Measurements from ENCODE around the gene CPSF2. TPM values are rescaled to one million over a fixed set of nuclear protein-coding genes. Genes with fewer than 3 reads are reported as not detected.

Gene CPSF2
- polyA plus RNA-seq, 3 donors from 2014 or later, result 19.2 to 38.2 (median 26.8) TPM

- Mint-ChIP-seq H3K36me3 (peaks cover 4 to 10% (median 4%) of the 10 kb centered on the region in 3 donors), H3K27ac (peak overlapping the region; percentile 97 to 100 (median 100)), H3K4me1 (peaks cover 42 to 65% of the 10 kb centered on the region in 2 donors), H3K27me3 (ENCODE audit: low read depth in 3 of 3) (peaks cover 1 to 16% (median 3%) of the 10 kb centered on the region in 3 donors), H3K4me3 (peak overlapping the region; percentile 96 to 100 (median 99)), H3K9me3 (no peaks in the 10 kb centered on the region)
- no peak for DNase-seq
Measured at GRCh38 chr14:92122351-92122677, 545 bp downstream of the CPSF2 start.

- Mint-ChIP-seq H3K27me3 (ENCODE audit: low read depth in 3 of 3) (peaks cover 1 to 16% (median 3%) of the 10 kb centered on the region in 3 donors), H3K9me3 (no peaks in the 10 kb centered on the region), H3K27ac (peak overlapping the region; percentile 97 to 100 (median 100)), H3K36me3 (peaks cover 8 to 13% (median 9%) of the 10 kb centered on the region in 3 donors), H3K4me1 (peaks cover 43 to 69% of the 10 kb centered on the region in 2 donors), H3K4me3 (peak overlapping the region; percentile 96 to 100 (median 99))
- no peak for DNase-seq
Measured at GRCh38 chr14:92122761-92123160, 992 bp downstream of the CPSF2 start.

GRCh38 chr14:92134456-92134855 lies 12.7 kb downstream of the CPSF2 start:
- Mint-ChIP-seq H3K4me1 (peaks cover 3 to 7% of the 10 kb centered on the region in 2 donors), H3K4me3 (no peak overlapping the region), H3K27ac (peak overlapping the region in 1 of 6 donors; percentile 19), H3K27me3 (ENCODE audit: low read depth in 3 of 3) (peaks cover 0 to 1% (median 0%) of the 10 kb centered on the region in 3 donors), H3K36me3 (peaks cover 28 to 38% (median 29%) of the 10 kb centered on the region in 3 donors), H3K9me3 (peaks cover 0 to 1% (median 0%) of the 10 kb centered on the region in 6 donors)
- DNase-seq, result no peak

- H3K36me3 Mint-ChIP-seq, result peaks cover 28 to 34% (median 29%) of the 10 kb centered on the region in 3 donors
- H3K27me3 Mint-ChIP-seq (ENCODE audit: low read depth in 3 of 3), result peaks cover 0 to 1% (median 0%) of the 10 kb centered on the region in 3 donors
- H3K4me1 Mint-ChIP-seq, result peaks cover 3 to 7% of the 10 kb centered on the region in 2 donors
- H3K9me3 Mint-ChIP-seq, result peaks cover 0 to 1% (median 0%) of the 10 kb centered on the region in 6 donors
- H3K27ac Mint-ChIP-seq, result no peak overlapping the region
- no peak overlapping the region for H3K4me3 Mint-ChIP-seq
- DNase-seq, result peak in 2 of 3 donors; percentile 6 to 14
Measured at GRCh38 chr14:92135269-92135668, 13.5 kb downstream of the CPSF2 start.

- Mint-ChIP-seq H3K9me3 (no peaks in the 10 kb centered on the region), H3K27ac (no peak overlapping the region), H3K36me3 (peaks cover 31 to 38% (median 37%) of the 10 kb centered on the region in 3 donors), H3K4me1 (peaks cover 0 to 11% of the 10 kb centered on the region in 2 donors), H3K27me3 (ENCODE audit: low read depth in 3 of 3) (no peaks in the 10 kb centered on the region), H3K4me3 (no peak overlapping the region)
- no peak for DNase-seq
Measured at GRCh38 chr14:92143309-92143708, 21.5 kb downstream of the CPSF2 start.

GRCh38 chr14:92143962-92144361 lies 22.2 kb downstream of the CPSF2 start:
- Mint-ChIP-seq H3K9me3 (no peaks in the 10 kb centered on the region), H3K4me1 (peaks cover 0 to 11% of the 10 kb centered on the region in 2 donors), H3K27ac (peak overlapping the region in 1 of 6 donors; percentile 12), H3K36me3 (peaks cover 33 to 40% (median 37%) of the 10 kb centered on the region in 3 donors), H3K4me3 (no peak overlapping the region), H3K27me3 (ENCODE audit: low read depth in 3 of 3) (no peaks in the 10 kb centered on the region)
- no peak for DNase-seq

- peak overlapping the region in 1 of 6 donors; percentile 25 for H3K27ac Mint-ChIP-seq
- no peaks in the 10 kb centered on the region for H3K9me3 Mint-ChIP-seq
- H3K4me1 Mint-ChIP-seq, result peaks cover 0 to 11% of the 10 kb centered on the region in 2 donors
- H3K27me3 Mint-ChIP-seq (ENCODE audit: low read depth in 3 of 3), result no peaks in the 10 kb centered on the region
- H3K4me3 Mint-ChIP-seq, result no peak overlapping the region
- no peak for DNase-seq
- H3K36me3 Mint-ChIP-seq, result peaks cover 33 to 44% (median 37%) of the 10 kb centered on the region in 3 donors
Measured at GRCh38 chr14:92144708-92145107, 22.9 kb downstream of the CPSF2 start.

- no peak overlapping the region for H3K27ac Mint-ChIP-seq
- no peaks in the 10 kb centered on the region for H3K27me3 Mint-ChIP-seq (ENCODE audit: low read depth in 3 of 3)
- no peaks in the 10 kb centered on the region for H3K9me3 Mint-ChIP-seq
- DNase-seq, result no peak
- peaks cover 19 to 53% (median 27%) of the 10 kb centered on the region in 3 donors for H3K36me3 Mint-ChIP-seq
- peaks cover 1 to 6% of the 10 kb centered on the region in 2 donors for H3K4me1 Mint-ChIP-seq
- H3K4me3 Mint-ChIP-seq, result no peak overlapping the region
Measured at GRCh38 chr14:92153581-92153980, 31.8 kb downstream of the CPSF2 start.

GRCh38 chr14:92154283-92154942 lies 32.6 kb downstream of the CPSF2 start:
- no peak overlapping the region for H3K4me3 Mint-ChIP-seq
- no peaks in the 10 kb centered on the region for H3K9me3 Mint-ChIP-seq
- H3K36me3 Mint-ChIP-seq, result peaks cover 19 to 54% (median 27%) of the 10 kb centered on the region in 3 donors
- no peak overlapping the region for H3K27ac Mint-ChIP-seq
- H3K4me1 Mint-ChIP-seq, result peaks cover 1 to 6% of the 10 kb centered on the region in 2 donors
- no peaks in the 10 kb centered on the region for H3K27me3 Mint-ChIP-seq (ENCODE audit: low read depth in 3 of 3)
- DNase-seq, result no peak

- H3K36me3 Mint-ChIP-seq, result peaks cover 33 to 71% (median 56%) of the 10 kb centered on the region in 3 donors
- no peaks in the 10 kb centered on the region for H3K9me3 Mint-ChIP-seq
- DNase-seq, result no peak
- peak overlapping the region in 3 of 6 donors; percentile 13 to 33 (median 24) for H3K27ac Mint-ChIP-seq
- H3K4me1 Mint-ChIP-seq, result no peaks in the 10 kb centered on the region
- H3K27me3 Mint-ChIP-seq (ENCODE audit: low read depth in 3 of 3), result no peaks in the 10 kb centered on the region
- H3K4me3 Mint-ChIP-seq, result no peak overlapping the region
Measured at GRCh38 chr14:92160619-92161018, 38.9 kb downstream of the CPSF2 start.

- Mint-ChIP-seq H3K36me3 (peaks cover 32 to 64% (median 53%) of the 10 kb centered on the region in 3 donors), H3K4me3 (no peak overlapping the region), H3K4me1 (no peaks in the 10 kb centered on the region)
Measured at GRCh38 chr14:92161521-92161920, 39.8 kb downstream of the CPSF2 start.

GRCh38 chr14:92164958-92165357 lies 43.2 kb downstream of the CPSF2 start:
- Mint-ChIP-seq H3K27ac (peak overlapping the region in 1 of 6 donors; percentile 3), H3K9me3 (no peaks in the 10 kb centered on the region), H3K4me3 (no peak overlapping the region), H3K36me3 (peaks cover 25 to 45% (median 40%) of the 10 kb centered on the region in 3 donors), H3K4me1 (no peaks in the 10 kb centered on the region), H3K27me3 (ENCODE audit: low read depth in 3 of 3) (no peaks in the 10 kb centered on the region)
- no peak for DNase-seq

More at GRCh38 chr14:92161521-92161920, 39.8 kb downstream of the CPSF2 start:
- Mint-ChIP-seq H3K9me3 (no peaks in the 10 kb centered on the region), H3K27me3 (ENCODE audit: low read depth in 3 of 3) (no peaks in the 10 kb centered on the region), H3K27ac (no peak overlapping the region)
- DNase-seq, result no peak

GRCh38 chr14:92173668-92174067 lies 51.9 kb downstream of the CPSF2 start:
- Mint-ChIP-seq H3K27me3 (ENCODE audit: low read depth in 3 of 3) (peaks cover 0 to 2% (median 0%) of the 10 kb centered on the region in 3 donors), H3K9me3 (no peaks in the 10 kb centered on the region), H3K4me1 (no peaks in the 10 kb centered on the region), H3K27ac (no peak overlapping the region), H3K4me3 (no peak overlapping the region), H3K36me3 (peaks cover 0 to 17% (median 4%) of the 10 kb centered on the region in 3 donors)
- DNase-seq, result no peak

- H3K27ac Mint-ChIP-seq, result no peak overlapping the region
- peaks cover 0 to 8% (median 0%) of the 10 kb centered on the region in 3 donors for H3K36me3 Mint-ChIP-seq
- H3K4me1 Mint-ChIP-seq, result no peaks in the 10 kb centered on the region
- H3K27me3 Mint-ChIP-seq (ENCODE audit: low read depth in 3 of 3), result peaks cover 0 to 2% (median 2%) of the 10 kb centered on the region in 3 donors
- no peak for DNase-seq
- H3K9me3 Mint-ChIP-seq, result peaks cover 0 to 2% (median 0%) of the 10 kb centered on the region in 6 donors
- no peak overlapping the region for H3K4me3 Mint-ChIP-seq
Measured at GRCh38 chr14:92175811-92176210, 54.0 kb downstream of the CPSF2 start.
